Measurements from ENCODE around the gene ACVR1B.

- no peak for TF ChIP-seq JUND (IDR thresholded peaks at IDR 0.05)
- TF ChIP-seq, protein P1, sequence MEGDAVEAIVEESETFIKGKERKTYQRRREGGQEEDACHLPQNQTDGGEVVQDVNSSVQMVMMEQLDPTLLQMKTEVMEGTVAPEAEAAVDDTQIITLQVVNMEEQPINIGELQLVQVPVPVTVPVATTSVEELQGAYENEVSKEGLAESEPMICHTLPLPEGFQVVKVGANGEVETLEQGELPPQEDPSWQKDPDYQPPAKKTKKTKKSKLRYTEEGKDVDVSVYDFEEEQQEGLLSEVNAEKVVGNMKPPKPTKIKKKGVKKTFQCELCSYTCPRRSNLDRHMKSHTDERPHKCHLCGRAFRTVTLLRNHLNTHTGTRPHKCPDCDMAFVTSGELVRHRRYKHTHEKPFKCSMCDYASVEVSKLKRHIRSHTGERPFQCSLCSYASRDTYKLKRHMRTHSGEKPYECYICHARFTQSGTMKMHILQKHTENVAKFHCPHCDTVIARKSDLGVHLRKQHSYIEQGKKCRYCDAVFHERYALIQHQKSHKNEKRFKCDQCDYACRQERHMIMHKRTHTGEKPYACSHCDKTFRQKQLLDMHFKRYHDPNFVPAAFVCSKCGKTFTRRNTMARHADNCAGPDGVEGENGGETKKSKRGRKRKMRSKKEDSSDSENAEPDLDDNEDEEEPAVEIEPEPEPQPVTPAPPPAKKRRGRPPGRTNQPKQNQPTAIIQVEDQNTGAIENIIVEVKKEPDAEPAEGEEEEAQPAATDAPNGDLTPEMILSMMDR (IDR thresholded peaks at IDR 0.05; ENCODE audit: low read depth, low read length, missing input control) = no peak
- no peak for TF ChIP-seq TAF1 (conservative IDR thresholded peaks at IDR 0.05)
- no peak for TF ChIP-seq ATF3 (IDR thresholded peaks at IDR 0.05)
- TF ChIP-seq RAD21 (IDR thresholded peaks at IDR 0.05) = no peak
Observed at GRCh38 chr12:52006726-52007157, 55.2 kb downstream of the ACVR1B start, which contains the start of gene TAMALIN.

All from liver (tissue), 3 donors.